HCT116 (cell line): ENCODE measurements around the gene PXDN. TPM values are rescaled to one million over a fixed set of nuclear protein-coding genes. Genes with fewer than 3 reads are reported as not detected.

ENCODE experiments used
- ATAC-seq: fragments of 200-7000 bp; cut with Tn5 transposase; 2 replicates; pipeline ENCODE4 v1.9.1; 2020; ENCODE audit warnings: mild to moderate bottlenecking, moderate library complexity
- BruUV-seq: library from RNA; stranded (reverse); fragments of 400-500 nt; replicated peaks from 2 replicates; lab custom pipeline; 2021; lab: Mats Ljungman, UMichigan
- CTCF ChIA-PET: fragments of 300-600 bp; sonication (Branson Sonifier 250); formaldehyde crosslinking; loops from one replicate; lab custom pipeline; 2021; ENCODE audit warnings: antibody characterized with exemption; lab: Charles Lee
- POLR2A ChIA-PET: fragments of 300-600, 350-600 bp; sonication (Branson Sonifier 250); formaldehyde crosslinking; loops from one replicate; lab custom pipeline; 2021; ENCODE audit warnings: antibody characterized with exemption; lab: Charles Lee
- RAD21 ChIA-PET, 2 experiments: fragments of 300-600 bp; sonication (Branson Sonifier 250); formaldehyde crosslinking; loops; one replicate each; lab custom pipeline; 2023; ENCODE audit warnings: low total read pairs in 2 of 2; ENCODE audit not compliant: uncharacterized antibody in 2 of 2, unreplicated experiment in 2 of 2, low non-redundant PET in 1 of 2; lab: Charles Lee
- DNase-seq: peaks from one replicate; pipeline ENCODE4 v3.0.0-alpha.2; 2010; ENCODE audit warnings: low read depth, low spot score
- H2AFZ ChIP-seq: fragments of 200-600 bp; shearing (Covaris generic), sonication (generic); 2 replicates; pipeline ENCODE4 v1.6.1; 2017; ENCODE audit warnings: low read depth, mixed run types, mixed read lengths, antibody characterized with exemption, low read length; ENCODE audit not compliant: poor library complexity, severe bottlenecking
- H3K27ac ChIP-seq: 2 replicates; pipeline ENCODE4 v1.5.1; 2012; ENCODE audit warnings: low read depth, low read length
- H3K27me3 ChIP-seq: fragments of 200-600 bp; sonication (generic); 2 replicates; pipeline ENCODE4 v1.6.1; 2016; ENCODE audit warnings: mixed run types, low read length, mixed read lengths; ENCODE audit not compliant: insufficient read depth
- H3K36me3 ChIP-seq, 2 experiments: fragments of 200-500 bp in 1 of 2; fragments of 200-600 bp in 1 of 2; sonication (Bioruptor generic) in 1 of 2; sonication (generic) in 1 of 2; 2 replicates each; pipeline versions ENCODE4 v1.5.1 to v1.6.1; 2014 to 2016; ENCODE audit warnings: low read length in 2 of 2, inconsistent platforms in 1 of 2, mixed read lengths in 1 of 2, mixed run types in 1 of 2; ENCODE audit not compliant: insufficient read depth in 2 of 2, control insufficient read depth in 1 of 2
- H3K4me1 ChIP-seq, 2 experiments: fragments of 200-600 bp in 1 of 2; sonication (generic) in 1 of 2; 2 replicates each; pipeline versions ENCODE4 v1.5.1 to v1.6.1; 2012 to 2017; ENCODE audit warnings: low read length in 2 of 2, inconsistent platforms in 1 of 2, mild to moderate bottlenecking in 1 of 2, mixed read lengths in 1 of 2, mixed run types in 1 of 2, moderate library complexity in 1 of 2; ENCODE audit not compliant: insufficient read depth in 2 of 2, control insufficient read depth in 1 of 2
- H3K4me2 ChIP-seq: fragments of 200-600 bp; sonication (generic); 2 replicates; pipeline ENCODE4 v1.6.1; 2017; ENCODE audit warnings: mixed run types, low read length, mixed read lengths
- H3K4me3 ChIP-seq, 2 experiments: fragments of 200-600 bp in 1 of 2; sonication (generic) in 1 of 2; replicated peaks in 1 of 2; 2 replicates each; pipeline ENCODE4 v1.5.1; 2011 to 2016; ENCODE audit warnings: low read length in 2 of 2, control low read depth in 1 of 2, low read depth in 1 of 2, mild to moderate bottlenecking in 1 of 2, mixed read lengths in 1 of 2, mixed run types in 1 of 2
- H3K79me2 ChIP-seq: fragments of 200-600 bp; sonication (generic); 2 replicates; pipeline ENCODE4 v1.6.1; 2017; ENCODE audit warnings: mild to moderate bottlenecking, mixed run types, low read length, moderate library complexity, mixed read lengths; ENCODE audit not compliant: insufficient read depth
- H3K9ac ChIP-seq: fragments of 200-600 bp; sonication (generic); 2 replicates; pipeline ENCODE4 v1.6.1; 2016; ENCODE audit warnings: low read length, mixed read lengths
- H3K9me2 ChIP-seq: fragments of 200-600 bp; sonication (generic), shearing (Covaris generic); 2 replicates; pipeline ENCODE4 v1.6.1; 2017; ENCODE audit warnings: mixed run types, mild to moderate bottlenecking, moderate library complexity; ENCODE audit not compliant: insufficient read depth
- H3K9me3 ChIP-seq, 2 experiments: fragments of 200-500 bp in 1 of 2; fragments of 200-600 bp in 1 of 2; sonication (Bioruptor generic) in 1 of 2; sonication (generic) in 1 of 2; 2 replicates each; pipeline ENCODE4 v1.6.1; 2014 to 2017; ENCODE audit warnings: low read length in 2 of 2, mixed read lengths in 2 of 2, inconsistent platforms in 1 of 2, low read depth in 1 of 2, mild to moderate bottlenecking in 1 of 2, mixed run types in 1 of 2, moderate library complexity in 1 of 2; ENCODE audit not compliant: control insufficient read depth in 1 of 2, insufficient read depth in 1 of 2
- H4K20me1 ChIP-seq: fragments of 200-600 bp; sonication (generic), shearing (Covaris generic); 2 replicates; pipeline ENCODE4 v1.6.1; 2017; ENCODE audit warnings: mixed run types, mild to moderate bottlenecking, moderate library complexity; ENCODE audit not compliant: insufficient read depth
- ATF3 ChIP-seq: IDR thresholded peaks from 2 replicates; pipeline ENCODE4 v1.6.1; 2012
- CBX3 ChIP-seq: IDR thresholded peaks from 2 replicates; pipeline ENCODE4 v1.6.1; 2012; ENCODE audit warnings: low read depth
- CEBPB ChIP-seq: IDR thresholded peaks from 2 replicates; pipeline ENCODE4 v1.6.1; 2012; ENCODE audit warnings: low read depth
- EGR1 ChIP-seq: IDR thresholded peaks from 2 replicates; pipeline ENCODE4 v1.6.1; 2012; ENCODE audit warnings: low read depth
- ELF1 ChIP-seq: IDR thresholded peaks from 2 replicates; pipeline ENCODE4 v1.6.1; 2012; ENCODE audit warnings: low read depth, borderline replicate concordance
- EZH2phosphoT487 ChIP-seq: fragments of 200-600 bp; IDR thresholded peaks from 2 replicates; pipeline ENCODE4 v1.6.1; 2018; ENCODE audit warnings: antibody characterized with exemption, borderline replicate concordance
- JUND ChIP-seq: IDR thresholded peaks from 2 replicates; pipeline ENCODE4 v1.6.1; 2012
- MAX ChIP-seq: IDR thresholded peaks from 2 replicates; pipeline ENCODE4 v1.6.1; 2012
- POLR2A ChIP-seq: IDR thresholded peaks from 2 replicates; pipeline ENCODE4 v1.7.0; 2011; ENCODE audit warnings: borderline replicate concordance; ENCODE audit not compliant: insufficient read depth, insufficient read length; ENCODE audit errors: extremely low read depth
- POLR2AphosphoS5 ChIP-seq: IDR thresholded peaks from 2 replicates; pipeline ENCODE4 v1.6.1; 2011; ENCODE audit warnings: mild to moderate bottlenecking, low read depth, low read length, moderate library complexity
- RAD21 ChIP-seq: IDR thresholded peaks from 2 replicates; pipeline ENCODE4 v1.6.1; 2012; ENCODE audit warnings: low read depth, mild to moderate bottlenecking
- SP1 ChIP-seq: IDR thresholded peaks from 2 replicates; pipeline ENCODE4 v1.6.1; 2012; ENCODE audit warnings: low read depth
- SRF ChIP-seq: IDR thresholded peaks from 2 replicates; pipeline ENCODE4 v1.6.1; 2012; ENCODE audit warnings: low read depth
- YY1 ChIP-seq: IDR thresholded peaks from 2 replicates; pipeline ENCODE4 v1.6.1; 2011; ENCODE audit warnings: low read length, low read depth, moderate library complexity, mild to moderate bottlenecking; ENCODE audit not compliant: insufficient replicate concordance; ENCODE audit errors: extremely low read depth
- ZBTB33 ChIP-seq: IDR thresholded peaks from 2 replicates; pipeline ENCODE4 v1.6.1; 2011; ENCODE audit warnings: mild to moderate bottlenecking, low read length, moderate library complexity; ENCODE audit not compliant: insufficient replicate concordance; ENCODE audit errors: extremely low read depth
- ZFX ChIP-seq: fragments of 450-650 bp; IDR thresholded peaks from 2 replicates; pipeline ENCODE4 v1.6.1; 2017
- intact Hi-C: fragments of 100-400 bp; cut with micrococcal nuclease; formaldehyde crosslinking; loops from 2 replicates; pipeline ENCODE4 v1.10.0; 2022
- total RNA-seq: library from RNA; stranded (reverse); gene quantifications from one replicate; pipeline ENCODE4 v1.2.1, GENCODE V29; 2021; ENCODE audit not compliant: unreplicated experiment

The PXDN gene
- total RNA-seq, 1 experiment from 2014 or later, result 10.7 TPM

GRCh38 chr2:1642993-1643619 is 101.2 kb downstream of the PXDN start:
- H4K20me1 ChIP-seq, result no peaks in the 10 kb centered on the region; the same call in 1 of the 2 replicates
- H3K27me3 ChIP-seq, result no peaks in the 10 kb centered on the region
- CTCF ChIA-PET, result interaction anchor here (1.2 kb wide), 1 partner anchor 92 kb away, joined by 3 read pairs; no protein-coding TSS in a partner anchor
- TF ChIP-seq ATF3 (no peak), YY1 (no peak), SRF (no peak), POLR2A (no peak), SP1 (no peak), ZFX (no peak), RAD21 (no peak)
- no peak overlapping the region for H2AFZ ChIP-seq
- no peak overlapping the region for H3K27ac ChIP-seq
- H3K4me2 ChIP-seq, result no peak overlapping the region
- H3K79me2 ChIP-seq, result no peaks in the 10 kb centered on the region
- H3K9me2 ChIP-seq, result no peaks in the 10 kb centered on the region
- no peaks in the 10 kb centered on the region for H3K36me3 ChIP-seq
- no peak overlapping the region for H3K4me3 ChIP-seq
- ATAC-seq (no peak), DNase-seq (no peak)
- no peaks in the 10 kb centered on the region; a peak in 1 of 4 replicates for H3K4me1 ChIP-seq
- intact Hi-C loops, result no loop called here
- no TSS peak for BruUV-seq
- H3K9ac ChIP-seq, result no peak overlapping the region
- RAD21 ChIA-PET, result no interaction called here
- H3K9me3 ChIP-seq, result no peaks in the 10 kb centered on the region
- POLR2A ChIA-PET, result no interaction called here

GRCh38 chr2:1642066-1642861 is 102.1 kb downstream of the PXDN start:
- H3K27me3 ChIP-seq, result no peaks in the 10 kb centered on the region
- no TSS peak for BruUV-seq
- DNase-seq (no peak), ATAC-seq (no peak)
- H3K9ac ChIP-seq, result no peak overlapping the region
- H2AFZ ChIP-seq, result no peak overlapping the region
- CTCF ChIA-PET, result interaction anchor here (1.2 kb wide), 1 partner anchor 92 kb away, joined by 3 read pairs; no protein-coding TSS in a partner anchor
- H4K20me1 ChIP-seq, result no peaks in the 10 kb centered on the region; the same call in 1 of the 2 replicates
- H3K9me3 ChIP-seq, result no peaks in the 10 kb centered on the region
- intact Hi-C loops, result no loop called here
- no peaks in the 10 kb centered on the region; a peak in 1 of 4 replicates for H3K4me1 ChIP-seq
- H3K27ac ChIP-seq, result no peak overlapping the region
- RAD21 ChIA-PET, result no interaction called here
- H3K4me2 ChIP-seq, result no peak overlapping the region
- no peaks in the 10 kb centered on the region for H3K36me3 ChIP-seq
- POLR2A ChIA-PET, result no interaction called here
- H3K9me2 ChIP-seq, result no peaks in the 10 kb centered on the region
- no peaks in the 10 kb centered on the region for H3K79me2 ChIP-seq
- H3K4me3 ChIP-seq, result no peak overlapping the region
- TF ChIP-seq CBX3 (no peak), YY1 (no peak), SP1 (no peak), JUND (no peak), SRF (no peak), ZFX (no peak), ELF1 (no peak), MAX (no peak), EGR1 (no peak), POLR2A (no peak), ZBTB33 (no peak), ATF3 (no peak), POLR2AphosphoS5 (no peak), EZH2phosphoT487 (no peak), CEBPB (no peak)
